Lower leg skin (tissue), 3 donors: Measurements from ENCODE around the gene MAD1L1.

Source experiments
- POLR2A ChIP-seq, 2 donors: fragments of 450-650 bp; IDR thresholded peaks; one replicate each; pipeline ENCODE4 v1.6.1; 2016 to 2017; ENCODE audit warnings: antibody characterized with exemption in 2 of 2, mild to moderate bottlenecking in 1 of 2, moderate library complexity in 1 of 2
- TF ChIP-seq, protein P1 (sequence below), 3 donors: fragments of 450-650 bp; IDR thresholded peaks; one replicate each; pipeline ENCODE4 v1.5.1; 2016; ENCODE audit warnings: antibody characterized with exemption in 3 of 3, mild to moderate bottlenecking in 3 of 3, moderate library complexity in 2 of 3

DNA sequence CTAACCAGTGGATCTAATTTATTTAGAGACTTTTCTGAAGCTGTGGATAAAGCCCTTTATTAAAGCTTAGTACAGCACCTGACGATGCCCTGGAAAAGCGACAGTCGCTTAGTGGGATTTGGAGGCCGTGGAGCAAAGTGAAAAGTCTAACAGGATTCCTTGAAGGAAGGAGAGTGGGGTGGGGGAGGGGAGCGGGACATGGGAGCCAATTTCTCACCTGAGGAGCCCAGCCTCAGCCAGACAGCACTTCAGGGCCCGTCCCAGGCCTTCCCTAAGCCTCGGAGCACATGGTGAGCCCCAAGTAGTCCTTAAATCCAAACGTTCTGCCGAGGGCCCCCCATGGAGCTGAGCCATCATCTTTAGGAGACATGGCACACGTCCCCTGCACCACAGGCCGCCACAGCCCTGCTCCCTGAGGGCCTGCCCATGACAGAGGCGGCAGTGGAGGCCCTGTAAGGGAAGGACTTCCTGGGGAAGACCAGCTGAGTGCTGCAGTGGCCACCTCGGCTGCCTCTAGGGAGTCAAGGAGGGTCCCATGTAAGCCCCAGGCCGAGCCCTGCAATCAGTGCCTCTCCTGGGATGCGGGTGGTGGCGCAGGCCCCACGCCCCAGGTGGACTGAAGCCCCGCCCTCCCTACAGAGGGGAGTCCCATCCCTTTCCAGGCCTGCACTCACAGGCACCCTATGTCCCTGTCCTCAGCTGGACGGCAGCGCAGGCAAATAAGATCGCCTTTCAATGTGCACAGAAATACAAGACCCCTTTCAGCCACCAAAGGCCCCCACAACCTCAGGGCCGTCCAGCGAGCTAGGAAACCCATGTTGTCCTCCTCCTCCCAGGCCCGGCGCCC is 187.0 kb downstream of the MAD1L1 start:
- TF ChIP-seq, protein P1, sequence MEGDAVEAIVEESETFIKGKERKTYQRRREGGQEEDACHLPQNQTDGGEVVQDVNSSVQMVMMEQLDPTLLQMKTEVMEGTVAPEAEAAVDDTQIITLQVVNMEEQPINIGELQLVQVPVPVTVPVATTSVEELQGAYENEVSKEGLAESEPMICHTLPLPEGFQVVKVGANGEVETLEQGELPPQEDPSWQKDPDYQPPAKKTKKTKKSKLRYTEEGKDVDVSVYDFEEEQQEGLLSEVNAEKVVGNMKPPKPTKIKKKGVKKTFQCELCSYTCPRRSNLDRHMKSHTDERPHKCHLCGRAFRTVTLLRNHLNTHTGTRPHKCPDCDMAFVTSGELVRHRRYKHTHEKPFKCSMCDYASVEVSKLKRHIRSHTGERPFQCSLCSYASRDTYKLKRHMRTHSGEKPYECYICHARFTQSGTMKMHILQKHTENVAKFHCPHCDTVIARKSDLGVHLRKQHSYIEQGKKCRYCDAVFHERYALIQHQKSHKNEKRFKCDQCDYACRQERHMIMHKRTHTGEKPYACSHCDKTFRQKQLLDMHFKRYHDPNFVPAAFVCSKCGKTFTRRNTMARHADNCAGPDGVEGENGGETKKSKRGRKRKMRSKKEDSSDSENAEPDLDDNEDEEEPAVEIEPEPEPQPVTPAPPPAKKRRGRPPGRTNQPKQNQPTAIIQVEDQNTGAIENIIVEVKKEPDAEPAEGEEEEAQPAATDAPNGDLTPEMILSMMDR (IDR thresholded peaks at IDR 0.05), result no peak
- TF ChIP-seq POLR2A (IDR thresholded peaks at IDR 0.05), result no peak
